ENCODE measurements around the gene TMEM266.

DNA sequence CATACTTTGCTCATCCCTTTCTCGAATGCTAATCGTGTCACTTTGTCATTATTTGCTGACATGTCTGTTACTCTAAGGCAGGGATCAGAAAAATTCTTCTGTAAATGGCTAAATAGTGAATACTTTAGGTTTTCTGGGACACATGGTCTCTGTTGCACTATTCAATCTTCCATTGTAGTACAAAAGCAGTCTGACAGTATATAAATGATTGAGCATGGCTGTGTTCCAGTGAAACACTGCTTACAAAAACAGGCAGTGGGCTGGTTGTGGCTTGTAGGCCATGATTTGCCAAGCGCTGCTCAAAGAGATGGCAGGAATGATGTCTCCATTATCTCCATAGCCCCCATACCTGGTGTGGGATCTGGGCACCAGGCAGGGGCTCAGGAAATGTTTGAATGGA, 45.6 kb downstream of the TMEM266 start:
- TF ChIP-seq, protein P1, sequence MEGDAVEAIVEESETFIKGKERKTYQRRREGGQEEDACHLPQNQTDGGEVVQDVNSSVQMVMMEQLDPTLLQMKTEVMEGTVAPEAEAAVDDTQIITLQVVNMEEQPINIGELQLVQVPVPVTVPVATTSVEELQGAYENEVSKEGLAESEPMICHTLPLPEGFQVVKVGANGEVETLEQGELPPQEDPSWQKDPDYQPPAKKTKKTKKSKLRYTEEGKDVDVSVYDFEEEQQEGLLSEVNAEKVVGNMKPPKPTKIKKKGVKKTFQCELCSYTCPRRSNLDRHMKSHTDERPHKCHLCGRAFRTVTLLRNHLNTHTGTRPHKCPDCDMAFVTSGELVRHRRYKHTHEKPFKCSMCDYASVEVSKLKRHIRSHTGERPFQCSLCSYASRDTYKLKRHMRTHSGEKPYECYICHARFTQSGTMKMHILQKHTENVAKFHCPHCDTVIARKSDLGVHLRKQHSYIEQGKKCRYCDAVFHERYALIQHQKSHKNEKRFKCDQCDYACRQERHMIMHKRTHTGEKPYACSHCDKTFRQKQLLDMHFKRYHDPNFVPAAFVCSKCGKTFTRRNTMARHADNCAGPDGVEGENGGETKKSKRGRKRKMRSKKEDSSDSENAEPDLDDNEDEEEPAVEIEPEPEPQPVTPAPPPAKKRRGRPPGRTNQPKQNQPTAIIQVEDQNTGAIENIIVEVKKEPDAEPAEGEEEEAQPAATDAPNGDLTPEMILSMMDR (IDR thresholded peaks at IDR 0.05), result no peak
- no peak for TF ChIP-seq POLR2A (IDR thresholded peaks at IDR 0.05)
- no peak for TF ChIP-seq POLR2AphosphoS5 (IDR thresholded peaks at IDR 0.05)

Data from upper lobe of left lung (tissue), 4 donors.